Gastrocnemius medialis (tissue), 4 donors: ENCODE results near the gene TEX55. TPM values are rescaled to one million over a fixed set of nuclear protein-coding genes. Genes with fewer than 3 reads are reported as not detected.

Experiments used
- ATAC-seq, 2 donors: fragments of 150-250 bp; one replicate each; pipeline ENCODE4 v1.9.1; 2016
- DNase-seq, 2 donors: peaks; one replicate each; pipeline ENCODE4 v3.0.0-alpha.2; 2019
- H3K27ac ChIP-seq, 4 donors: fragments of 200-600 bp; sonication (generic); 1 replicate in 1 of 4; 2 replicates in 3 of 4; pipeline ENCODE4 v1.5.1; 2016 to 2018; ENCODE audit warnings: mild to moderate bottlenecking in 2 of 4, moderate library complexity in 1 of 4
- H3K27me3 ChIP-seq, 3 donors: fragments of 200-600 bp; sonication (generic) in 2 of 3; 1 replicate in 1 of 3; 2 replicates in 2 of 3; pipeline versions ENCODE4 v1.5.1 to v1.6.0; 2016 to 2019; ENCODE audit warnings: mild to moderate bottlenecking in 1 of 3, moderate library complexity in 1 of 3
- H3K36me3 ChIP-seq, 2 donors: fragments of 200-600 bp; sonication (generic) in 1 of 2; one replicate each; pipeline ENCODE4 v1.5.1; 2017 to 2018
- H3K4me1 ChIP-seq, 2 donors: fragments of 200-600 bp; sonication (generic) in 1 of 2; one replicate each; pipeline ENCODE4 v1.5.1; 2016 to 2017; ENCODE audit warnings: mild to moderate bottlenecking in 2 of 2
- H3K4me3 ChIP-seq, 4 donors: fragments of 200-600 bp; sonication (generic) in 3 of 4; 1 replicate in 1 of 4; 2 replicates in 3 of 4; pipeline ENCODE4 v1.5.1; 2016 to 2019; ENCODE audit warnings: mild to moderate bottlenecking in 2 of 4
- H3K9me3 ChIP-seq, 3 donors: fragments of 200-600 bp; sonication (generic) in 2 of 3; 1 replicate in 1 of 3; 2 replicates in 2 of 3; pipeline ENCODE4 v1.5.1; 2016 to 2019
- CTCF ChIP-seq, 5 experiments: fragments of 450-650 bp in 3 of 5; fragments of 200-600 bp in 2 of 5; sonication (generic) in 2 of 5; IDR thresholded peaks in 4 of 5; conservative IDR thresholded peaks in 1 of 5; 1 replicate in 4 of 5; 2 replicates in 1 of 5; pipeline ENCODE4 v1.5.1; 2016 to 2019; ENCODE audit warnings: antibody characterized with exemption in 5 of 5, mild to moderate bottlenecking in 3 of 5, moderate library complexity in 3 of 5
- POLR2A ChIP-seq, 2 donors: fragments of 450-650 bp; IDR thresholded peaks; one replicate each; pipeline ENCODE4 v1.6.1; 2017; ENCODE audit warnings: antibody characterized with exemption in 2 of 2, mild to moderate bottlenecking in 2 of 2, moderate library complexity in 2 of 2
- in situ Hi-C, 4 donors: fragments of 200-750 bp; cut with MboI; loops; one replicate each; pipeline versions ENCODE4 v1.15.0 to v1.8.0; 2017; ENCODE audit warnings: low sequenced_read_pairs in 4 of 4
- intact Hi-C: fragments of 100-400 bp; cut with DNase I; formaldehyde crosslinking; loops from one replicate; pipeline ENCODE4 v1.15.1; 2023; ENCODE audit warnings: low total_unique reads
- total RNA-seq, 4 donors: library from RNA; depleted of rRNA; stranded (reverse); fragments of >200 nt; gene quantifications; one replicate each; pipeline versions ENCODE4 v1.1.0 to v1.2.3, GENCODE V29; 2016

Gene TEX55
- total RNA-seq, 4 donors from 2014 or later = not detected

- H3K36me3 ChIP-seq = no peaks in the 10 kb centered on the region
- in situ Hi-C loops = no loop called here
- DNase-seq (no peak), ATAC-seq (no peak)
- no peaks in the 10 kb centered on the region for H3K27me3 ChIP-seq
- no peaks in the 10 kb centered on the region for H3K4me1 ChIP-seq
- H3K9me3 ChIP-seq = no peaks in the 10 kb centered on the region
- H3K4me3 ChIP-seq = no peak overlapping the region
- H3K27ac ChIP-seq = no peak overlapping the region
- TF ChIP-seq CTCF (IDR thresholded peaks at IDR 0.05 in 4 of 5, conservative IDR thresholded peaks at IDR 0.05 in 1 of 5) (no peak), POLR2A (IDR thresholded peaks at IDR 0.05) (no peak)
- intact Hi-C loops = no loop called here
Measured at GRCh38 chr3:119191800-119192199, 45.8 kb downstream of the TEX55 start.

- in situ Hi-C loops = no loop called here
- no peak for TF ChIP-seq CTCF (IDR thresholded peaks at IDR 0.05 in 4 of 5, conservative IDR thresholded peaks at IDR 0.05 in 1 of 5)
- TF ChIP-seq POLR2A (IDR thresholded peaks at IDR 0.05) = no peak
- no peak for DNase-seq
- H3K4me1 ChIP-seq = no peaks in the 10 kb centered on the region
- no peaks in the 10 kb centered on the region for H3K36me3 ChIP-seq
- H3K27ac ChIP-seq = no peak overlapping the region
- intact Hi-C loops = no loop called here
- ATAC-seq = no peak
- no peaks in the 10 kb centered on the region for H3K9me3 ChIP-seq
- no peak overlapping the region for H3K4me3 ChIP-seq
- H3K27me3 ChIP-seq = no peaks in the 10 kb centered on the region
Measured at GRCh38 chr3:119194237-119195150, 48.5 kb downstream of the TEX55 start.

- Histone ChIP-seq H3K27me3 (no peaks in the 10 kb centered on the region), H3K4me3 (no peak overlapping the region), H3K4me1 (no peaks in the 10 kb centered on the region), H3K9me3 (no peaks in the 10 kb centered on the region), H3K36me3 (no peaks in the 10 kb centered on the region), H3K27ac (no peak overlapping the region)
- ATAC-seq (no peak), DNase-seq (no peak)
- in situ Hi-C loops (no loop called here), intact Hi-C loops (no loop called here)
- no peak for TF ChIP-seq CTCF (IDR thresholded peaks at IDR 0.05 in 4 of 5, conservative IDR thresholded peaks at IDR 0.05 in 1 of 5)
Measured at GRCh38 chr3:119195151-119195476, 49.1 kb downstream of the TEX55 start.

GRCh38 chr3:119195911-119196310 is 49.9 kb downstream of the TEX55 start:
- DNase-seq (no peak), ATAC-seq (no peak)
- no peak overlapping the region for H3K27ac ChIP-seq
- in situ Hi-C loops (no loop called here), intact Hi-C loops (no loop called here)
- no peaks in the 10 kb centered on the region for H3K27me3 ChIP-seq
- H3K9me3 ChIP-seq = no peaks in the 10 kb centered on the region
- H3K4me1 ChIP-seq = no peaks in the 10 kb centered on the region
- H3K36me3 ChIP-seq = no peaks in the 10 kb centered on the region
- TF ChIP-seq POLR2A (IDR thresholded peaks at IDR 0.05) (no peak), CTCF (IDR thresholded peaks at IDR 0.05 in 4 of 5, conservative IDR thresholded peaks at IDR 0.05 in 1 of 5) (no peak)
- no peak overlapping the region for H3K4me3 ChIP-seq

Other genes starting within 250 kb of the TEX55 start
- 10 to 100 TPM in 1 of 4 donors, 1 to 10 TPM in 3; 4.7 to 11.5 (median 8.6) TPM for gene IGSF11, start 111.3 kb upstream of the TEX55 start, total RNA-seq
- not detected for gene UPK1B, start 27.4 kb downstream of the TEX55 start, total RNA-seq
- gene B4GALT4, start 94.7 kb downstream of the TEX55 start, total RNA-seq = 10 to 100 TPM in 1 of 4 donors, 1 to 10 TPM in 3; 5.7 to 13.4 (median 7.7) TPM
- gene ARHGAP31, start 148.2 kb downstream of the TEX55 start, total RNA-seq = 1 to 10 TPM; 6.2 to 9.7 (median 7.3) TPM